ENCODE results near the gene PODNL1.
"Not testable (repeated sequence)": the region's sequence is repeated elsewhere in the genome, so short reads cannot be mapped to it uniquely, and the experiment has no call there.

Gene PODNL1

GRCh38 chr19:13938301-13939064 lies at the start of gene PODNL1:
Gene PODNL1 (minus strand): TSS chr19:13938417. CDS start chr19:13938181, 236 bp downstream.
- no peak for DNase-seq

- DNase-seq = no peak
Measured at GRCh38 chr19:13987101-13987890, 49.1 kb upstream of the PODNL1 start.

GRCh38 chr19:13986348-13986904 lies 48.2 kb upstream of the PODNL1 start:
- DNase-seq = no peak

GRCh38 chr19:13985771-13986347 lies 47.6 kb upstream of the PODNL1 start:
- no peak for DNase-seq

GRCh38 chr19:13984875-13985741 lies 46.9 kb upstream of the PODNL1 start:
- DNase-seq = no peak

GRCh38 chr19:13984186-13984585 lies 46.0 kb upstream of the PODNL1 start:
- no peak for DNase-seq

GRCh38 chr19:13983213-13983889 lies 45.1 kb upstream of the PODNL1 start:
- no peak for DNase-seq

- DNase-seq = no peak
Measured at GRCh38 chr19:13982773-13983172, 44.6 kb upstream of the PODNL1 start.

GRCh38 chr19:13981988-13982501 lies 43.8 kb upstream of the PODNL1 start:
- no peak for DNase-seq

- no peak for DNase-seq
Measured at GRCh38 chr19:13981467-13981866, 43.2 kb upstream of the PODNL1 start.

GRCh38 chr19:13981021-13981420 lies 42.8 kb upstream of the PODNL1 start:
- no peak for DNase-seq

GRCh38 chr19:13980340-13980739 lies 42.1 kb upstream of the PODNL1 start:
- DNase-seq = no peak

- no peak for DNase-seq
Measured at GRCh38 chr19:13979686-13980085, 41.5 kb upstream of the PODNL1 start.

GRCh38 chr19:13979244-13979615 lies 41.0 kb upstream of the PODNL1 start:
- DNase-seq = no peak

- no peak for DNase-seq
Measured at GRCh38 chr19:13978351-13979243, 40.4 kb upstream of the PODNL1 start.

- no peak for DNase-seq
Measured at GRCh38 chr19:13977803-13978202, 39.6 kb upstream of the PODNL1 start.

- DNase-seq = no peak
Measured at GRCh38 chr19:13976446-13976845, 38.2 kb upstream of the PODNL1 start.

- no peak for DNase-seq
Measured at GRCh38 chr19:13975870-13976269, 37.7 kb upstream of the PODNL1 start.

GRCh38 chr19:13974073-13974472 lies 35.9 kb upstream of the PODNL1 start:
- no peak for DNase-seq

GRCh38 chr19:13973479-13973878 lies 35.3 kb upstream of the PODNL1 start:
- not testable (repeated sequence) for DNase-seq

Data from T1000 (cell line).